GM18526 (cell line): ENCODE measurements around the gene DAPK2.

Experiments used
- POLR2A ChIP-seq: IDR thresholded peaks from 3 replicates; pipeline ENCODE4 v1.6.1; 2011; ENCODE audit not compliant: insufficient read length; ENCODE audit errors: extremely low read depth

The DAPK2 gene

GRCh38 chr15:63973212-63974009 is 72.9 kb downstream of the DAPK2 start:
- TF ChIP-seq POLR2A, result no peak

DNA sequence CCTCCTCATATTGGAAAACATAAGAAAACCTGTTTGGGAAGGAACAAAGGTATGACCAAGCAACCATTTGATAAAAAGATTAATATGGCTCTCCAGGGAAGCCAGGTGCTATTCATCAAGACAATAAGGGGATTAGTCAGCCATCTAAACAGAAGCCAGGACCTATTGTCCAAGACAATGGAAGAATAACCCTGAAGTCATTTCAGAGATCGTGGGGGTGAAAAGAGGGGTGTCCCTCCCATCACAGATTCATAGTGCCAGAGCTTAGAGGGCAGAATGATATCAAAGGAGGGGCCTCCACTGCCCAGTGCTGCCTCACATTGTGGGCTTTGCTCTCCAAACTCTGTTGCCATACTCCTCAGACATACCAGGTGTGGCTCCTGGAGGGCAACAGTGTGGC is 73.5 kb downstream of the DAPK2 start:
- no peak for TF ChIP-seq POLR2A

DNA sequence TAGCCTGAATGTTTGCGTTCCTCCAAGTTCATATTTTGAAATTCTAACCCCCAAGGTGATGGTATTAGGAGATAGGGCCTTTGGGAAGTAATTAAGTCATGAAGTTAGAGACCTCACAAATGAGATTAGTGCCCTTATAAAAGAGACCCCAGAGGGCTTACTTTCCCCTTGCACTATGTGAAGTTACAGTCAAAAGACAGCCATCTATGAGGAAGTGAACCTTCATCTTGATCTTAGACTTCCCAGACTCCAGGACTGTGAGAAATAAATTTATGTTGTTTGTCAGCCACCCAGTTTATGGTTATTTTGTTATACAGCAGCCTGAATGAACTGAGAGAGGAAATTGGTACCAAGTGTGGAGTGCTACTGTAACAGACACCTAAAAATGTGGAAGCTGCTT is 74.4 kb downstream of the DAPK2 start:
- TF ChIP-seq POLR2A, result no peak

DNA sequence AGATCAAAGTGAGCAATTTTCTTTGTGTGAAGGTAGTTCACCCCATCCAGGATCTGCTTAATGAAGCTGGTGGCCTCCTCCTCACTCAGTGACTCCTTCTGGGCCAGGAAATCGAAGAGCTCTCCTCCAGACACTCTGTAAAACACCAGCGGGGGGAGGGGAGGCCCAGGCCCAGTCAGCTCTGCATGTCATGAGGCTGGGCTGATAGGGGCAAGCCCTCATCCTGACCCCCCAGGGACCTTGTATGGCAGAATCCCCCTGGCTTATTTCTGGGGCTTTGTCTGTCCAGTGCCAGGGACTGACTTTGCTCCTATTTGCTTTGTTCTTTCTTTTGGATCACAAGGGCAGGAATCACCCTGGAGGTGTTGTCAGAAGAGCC is 74.9 kb downstream of the DAPK2 start:
- TF ChIP-seq POLR2A, result no peak

GRCh38 chr15:63970621-63971426 is 75.5 kb downstream of the DAPK2 start:
- no peak for TF ChIP-seq POLR2A

- TF ChIP-seq POLR2A, result no peak
Observed at GRCh38 chr15:63969652-63970421, 76.4 kb downstream of the DAPK2 start.

GRCh38 chr15:63968700-63969099 is 77.6 kb downstream of the DAPK2 start:
- TF ChIP-seq POLR2A, result no peak

DNA sequence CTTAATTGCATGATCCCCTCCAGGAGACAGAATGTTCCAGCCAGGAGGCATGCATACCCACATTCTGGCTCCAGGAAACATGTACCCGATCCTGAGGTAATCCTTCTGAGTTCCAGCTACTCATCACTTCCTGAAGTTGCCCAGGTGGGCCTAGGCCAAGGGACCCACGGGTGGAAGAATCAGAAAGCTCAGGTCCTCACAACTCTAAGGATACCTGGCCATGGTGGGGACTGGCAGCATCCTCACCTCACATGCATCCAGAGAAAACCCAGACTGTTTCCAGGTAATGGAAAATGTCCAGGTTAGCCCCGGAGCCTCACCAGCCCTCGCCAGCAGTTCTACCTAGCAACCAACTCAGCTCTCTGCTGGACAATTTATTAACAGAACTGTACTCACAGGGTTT is 78.2 kb downstream of the DAPK2 start:
- no peak for TF ChIP-seq POLR2A

GRCh38 chr15:63967616-63968015 is 78.7 kb downstream of the DAPK2 start:
- TF ChIP-seq POLR2A, result no peak

DNA sequence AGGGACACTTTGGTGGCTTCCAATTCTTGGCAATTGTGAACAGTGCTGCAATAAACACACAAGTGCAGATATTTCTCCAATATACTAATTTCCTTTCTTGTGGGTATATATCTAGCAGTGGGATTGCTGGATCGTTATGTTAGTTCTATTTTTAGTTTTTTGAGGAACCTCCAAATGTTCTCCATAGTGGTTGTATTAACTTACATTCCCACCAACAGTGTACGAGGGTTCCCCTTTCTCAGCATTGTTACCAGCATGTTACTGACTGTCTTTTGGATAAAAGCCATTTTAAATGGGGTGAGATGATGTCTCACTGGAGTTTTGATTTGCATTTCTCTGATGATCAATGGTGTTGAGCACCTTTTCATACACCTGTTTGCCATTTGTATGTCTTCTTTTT is 92.8 kb downstream of the DAPK2 start:
- no peak for TF ChIP-seq POLR2A

DNA sequence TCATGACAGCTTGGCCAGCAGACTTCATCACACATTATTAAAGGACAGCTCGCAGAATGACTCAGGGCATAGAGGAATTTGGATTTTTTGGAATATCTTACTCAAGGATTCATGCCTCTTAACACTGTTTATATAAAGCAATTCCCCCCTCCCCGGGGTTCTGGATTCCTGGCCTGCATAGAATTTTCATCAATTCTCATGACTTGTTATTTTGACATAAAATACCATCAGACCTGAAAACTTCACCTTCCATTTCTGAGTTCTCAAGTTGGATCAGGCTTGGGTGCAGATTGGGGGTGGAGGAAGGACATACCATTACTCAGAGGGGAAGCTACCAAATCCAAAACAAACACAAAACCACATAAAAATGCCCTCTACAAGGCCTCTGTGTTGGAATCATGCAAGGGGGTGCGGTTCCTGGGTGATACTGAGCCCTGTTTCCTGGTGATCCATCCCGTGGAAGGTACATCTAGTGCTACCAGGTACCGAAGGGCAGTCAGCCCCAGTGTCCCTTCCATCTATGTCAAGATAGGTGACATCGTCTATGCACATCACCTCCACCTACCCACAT is 95.3 kb downstream of the DAPK2 start:
- no peak for TF ChIP-seq POLR2A

- no peak for TF ChIP-seq POLR2A
Observed at GRCh38 chr15:63948971-63949370, 97.3 kb downstream of the DAPK2 start.

DNA sequence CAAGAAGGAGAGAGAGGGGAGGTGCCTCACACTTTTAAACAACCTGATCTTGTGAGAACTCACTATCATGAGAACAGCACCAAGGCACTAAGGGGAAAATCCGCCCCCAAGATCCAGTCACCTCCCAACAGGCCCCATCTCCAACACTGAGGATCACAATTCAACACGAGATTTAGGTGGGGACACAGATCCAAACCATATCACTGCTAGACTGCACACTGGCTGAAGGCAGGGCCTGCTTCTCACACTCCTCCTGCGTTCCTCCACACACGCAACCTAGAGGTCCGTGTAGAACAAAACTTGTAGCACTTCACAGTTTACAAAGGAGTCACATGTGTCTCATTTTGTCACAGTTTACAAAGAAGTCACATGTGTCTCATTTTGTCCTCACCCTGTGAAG is 97.8 kb downstream of the DAPK2 start:
- no peak for TF ChIP-seq POLR2A

GRCh38 chr15:63947228-63947627 is 99.1 kb downstream of the DAPK2 start:
- no peak for TF ChIP-seq POLR2A

- TF ChIP-seq POLR2A, result no peak
Observed at GRCh38 chr15:63946524-63947065, 99.7 kb downstream of the DAPK2 start.

DNA sequence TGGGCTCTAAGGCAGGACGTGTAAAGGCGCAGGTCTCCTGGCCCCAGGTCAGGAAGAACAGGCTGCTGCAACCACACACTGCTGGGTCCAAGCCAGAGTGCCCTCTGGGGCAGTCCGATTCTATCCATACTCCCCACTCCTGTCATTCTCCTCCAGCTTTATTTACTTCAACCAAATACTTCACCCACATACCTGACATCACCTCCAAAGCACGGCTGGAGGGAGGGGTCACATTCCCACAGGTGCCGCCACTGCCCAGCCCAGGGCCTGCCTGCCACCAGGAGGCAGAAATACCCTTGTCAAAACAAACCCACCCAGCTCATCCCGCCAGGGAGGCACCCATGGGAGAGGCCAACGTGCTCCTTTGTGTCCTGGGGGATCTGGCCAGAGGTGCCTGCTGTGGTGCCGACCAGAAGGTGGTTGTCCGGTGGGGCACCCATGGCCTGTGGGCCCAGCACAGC is 100.4 kb downstream of the DAPK2 start:
- TF ChIP-seq POLR2A, result no peak
